Amniotic stem cell (primary cell): ENCODE measurements around the gene LHX1.

Experiments used
- DNase-seq: peaks from one replicate; lab custom pipeline; 2025; lab: John Stamatoyannopoulos, UW

LHX1 gene

GRCh38 chr17:36937001-36937958 is at the start of gene LHX1:
LHX1 (plus strand) TSS chr17:36937475; CDS start chr17:36938198, 723 bp downstream.
- DNase-seq, result no peak

GRCh38 chr17:36888236-36888951 is 48.9 kb upstream of the LHX1 start:
- no peak for DNase-seq

GRCh38 chr17:36889770-36890349 is 47.4 kb upstream of the LHX1 start:
- no peak for DNase-seq

GRCh38 chr17:36890398-36891168 is 46.7 kb upstream of the LHX1 start:
- DNase-seq, result no peak

- no peak for DNase-seq
Measured at GRCh38 chr17:36892112-36892838, 45.0 kb upstream of the LHX1 start.

GRCh38 chr17:36894177-36894576 is 43.1 kb upstream of the LHX1 start:
- no peak for DNase-seq

GRCh38 chr17:36894925-36895324 is 42.4 kb upstream of the LHX1 start:
- no peak for DNase-seq

GRCh38 chr17:36899250-36900159 is 37.8 kb upstream of the LHX1 start:
- DNase-seq, result no peak

GRCh38 chr17:36900160-36900512 is 37.1 kb upstream of the LHX1 start:
- DNase-seq, result no peak

- DNase-seq, result no peak
Measured at GRCh38 chr17:36901506-36901905, 35.8 kb upstream of the LHX1 start.

GRCh38 chr17:36907407-36907806 is 29.9 kb upstream of the LHX1 start:
- no peak for DNase-seq

- no peak for DNase-seq
Measured at GRCh38 chr17:36910513-36910912, 26.8 kb upstream of the LHX1 start.

- DNase-seq, result no peak
Measured at GRCh38 chr17:36911001-36911400, 26.3 kb upstream of the LHX1 start.

GRCh38 chr17:36913132-36913531 is 24.1 kb upstream of the LHX1 start:
- no peak for DNase-seq

- no peak for DNase-seq
Measured at GRCh38 chr17:36918211-36918691, 19.0 kb upstream of the LHX1 start.

- no peak for DNase-seq
Measured at GRCh38 chr17:36919407-36919968, 17.8 kb upstream of the LHX1 start.

GRCh38 chr17:36920032-36921005 is 17.0 kb upstream of the LHX1 start:
- DNase-seq, result no peak

GRCh38 chr17:36921095-36921851 is 16.0 kb upstream of the LHX1 start:
- DNase-seq, result no peak
